PFSK-1 (cell line): Measurements from ENCODE around the gene ANO10.

Source experiments
- FOXP2 ChIP-seq: optimal IDR thresholded peaks from 2 replicates; pipeline ENCODE3; 2011; ENCODE audit warnings: borderline replicate concordance, control low read depth, inconsistent platforms; ENCODE audit not compliant: insufficient read depth; ENCODE audit errors: extremely low read length, extremely low read depth
- POLR2AphosphoS5 ChIP-seq: IDR thresholded peaks from 2 replicates; pipeline ENCODE4 v1.6.1; 2012; ENCODE audit warnings: low read depth, mild to moderate bottlenecking, control low read depth, low read length, moderate library complexity
- SIN3A ChIP-seq: IDR thresholded peaks from 2 replicates; pipeline ENCODE4 v1.6.1; 2012; ENCODE audit warnings: mild to moderate bottlenecking, low read length, moderate library complexity, borderline replicate concordance; ENCODE audit not compliant: insufficient read depth
- TAF1 ChIP-seq: IDR thresholded peaks from 2 replicates; pipeline ENCODE4 v1.6.1; 2012; ENCODE audit warnings: low read length, control low read depth, borderline replicate concordance; ENCODE audit not compliant: insufficient read depth
- TF ChIP-seq, protein P1 (sequence below), 2 experiments: IDR thresholded peaks; 2 replicates each; pipeline versions ENCODE4 v1.6.1 to v1.8.0; 2011 to 2012; ENCODE audit warnings: low read depth in 2 of 2, low read length in 2 of 2, control low read depth in 1 of 2, inconsistent platforms in 1 of 2, mild to moderate bottlenecking in 1 of 2, moderate library complexity in 1 of 2; ENCODE audit not compliant: insufficient read depth in 1 of 2

The ANO10 gene

DNA sequence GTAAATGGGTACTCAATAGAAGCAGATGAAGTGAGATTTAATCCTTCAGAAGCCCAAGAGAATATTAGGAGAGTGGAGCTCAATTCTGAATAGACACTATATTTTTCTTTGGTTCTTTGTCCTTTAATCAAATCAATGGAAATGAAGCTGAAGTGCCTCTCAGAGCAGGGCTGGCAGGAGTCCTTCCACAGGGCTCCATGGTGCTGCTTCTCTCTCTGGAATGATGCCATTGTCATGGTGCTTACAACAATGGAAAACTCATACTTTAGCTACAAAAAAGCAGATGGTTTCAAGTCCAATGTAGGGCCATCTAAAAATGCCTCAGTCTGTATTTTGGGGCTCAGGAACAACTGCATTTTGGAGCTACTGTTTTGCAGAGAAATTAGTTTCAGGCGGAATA is 210.4 kb downstream of the ANO10 start:
- TF ChIP-seq, protein P1, sequence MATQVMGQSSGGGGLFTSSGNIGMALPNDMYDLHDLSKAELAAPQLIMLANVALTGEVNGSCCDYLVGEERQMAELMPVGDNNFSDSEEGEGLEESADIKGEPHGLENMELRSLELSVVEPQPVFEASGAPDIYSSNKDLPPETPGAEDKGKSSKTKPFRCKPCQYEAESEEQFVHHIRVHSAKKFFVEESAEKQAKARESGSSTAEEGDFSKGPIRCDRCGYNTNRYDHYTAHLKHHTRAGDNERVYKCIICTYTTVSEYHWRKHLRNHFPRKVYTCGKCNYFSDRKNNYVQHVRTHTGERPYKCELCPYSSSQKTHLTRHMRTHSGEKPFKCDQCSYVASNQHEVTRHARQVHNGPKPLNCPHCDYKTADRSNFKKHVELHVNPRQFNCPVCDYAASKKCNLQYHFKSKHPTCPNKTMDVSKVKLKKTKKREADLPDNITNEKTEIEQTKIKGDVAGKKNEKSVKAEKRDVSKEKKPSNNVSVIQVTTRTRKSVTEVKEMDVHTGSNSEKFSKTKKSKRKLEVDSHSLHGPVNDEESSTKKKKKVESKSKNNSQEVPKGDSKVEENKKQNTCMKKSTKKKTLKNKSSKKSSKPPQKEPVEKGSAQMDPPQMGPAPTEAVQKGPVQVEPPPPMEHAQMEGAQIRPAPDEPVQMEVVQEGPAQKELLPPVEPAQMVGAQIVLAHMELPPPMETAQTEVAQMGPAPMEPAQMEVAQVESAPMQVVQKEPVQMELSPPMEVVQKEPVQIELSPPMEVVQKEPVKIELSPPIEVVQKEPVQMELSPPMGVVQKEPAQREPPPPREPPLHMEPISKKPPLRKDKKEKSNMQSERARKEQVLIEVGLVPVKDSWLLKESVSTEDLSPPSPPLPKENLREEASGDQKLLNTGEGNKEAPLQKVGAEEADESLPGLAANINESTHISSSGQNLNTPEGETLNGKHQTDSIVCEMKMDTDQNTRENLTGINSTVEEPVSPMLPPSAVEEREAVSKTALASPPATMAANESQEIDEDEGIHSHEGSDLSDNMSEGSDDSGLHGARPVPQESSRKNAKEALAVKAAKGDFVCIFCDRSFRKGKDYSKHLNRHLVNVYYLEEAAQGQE (IDR thresholded peaks at IDR 0.05; ENCODE audit: insufficient read depth in 1 of 2, low read depth in 2 of 2, low read length in 2 of 2): no peak
- TF ChIP-seq SIN3A (no peak), TAF1 (no peak), POLR2AphosphoS5 (no peak), FOXP2 (no peak)

DNA sequence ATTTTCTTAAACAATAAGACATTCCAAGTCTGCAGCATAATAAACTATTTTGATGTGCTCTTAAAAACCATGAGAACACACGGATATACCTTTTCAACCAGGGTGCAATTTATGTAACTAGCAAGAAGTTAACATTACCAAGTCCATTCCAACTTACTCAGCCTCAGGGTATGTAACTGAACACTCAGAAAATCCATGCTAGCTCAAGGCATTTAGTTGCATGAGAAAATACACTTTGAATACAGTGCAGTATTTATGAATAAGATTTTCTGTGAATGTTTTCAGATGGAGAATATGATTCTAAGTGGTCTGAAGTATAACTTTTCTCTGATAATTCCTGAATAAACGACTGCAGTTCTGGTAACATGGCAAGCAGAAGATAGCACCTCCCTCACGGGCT is 211.2 kb downstream of the ANO10 start:
- TF ChIP-seq TAF1 (no peak), POLR2AphosphoS5 (no peak), FOXP2 (no peak), SIN3A (no peak)
- TF ChIP-seq, protein P1 (IDR thresholded peaks at IDR 0.05; ENCODE audit: insufficient read depth in 1 of 2, low read depth in 2 of 2, low read length in 2 of 2): no peak

DNA sequence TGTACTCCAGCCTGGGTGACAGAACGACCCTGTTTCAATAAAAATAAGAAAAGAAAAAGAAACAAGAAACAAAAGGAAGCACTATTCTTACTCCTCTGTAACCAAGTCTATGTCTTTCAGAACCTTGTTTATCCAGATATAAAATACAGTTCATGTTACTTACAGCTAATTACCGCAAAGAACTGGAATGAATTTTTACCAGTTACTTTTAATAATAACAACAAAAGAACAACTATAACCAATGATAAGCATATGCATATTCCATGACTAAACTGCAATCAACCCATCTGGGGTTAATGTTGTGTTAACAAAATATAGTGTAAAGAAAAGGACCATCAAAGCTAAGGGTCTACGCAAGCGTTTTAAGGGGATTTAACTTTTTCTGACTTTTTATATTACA is 212.3 kb downstream of the ANO10 start:
- TF ChIP-seq TAF1 (no peak), FOXP2 (no peak), POLR2AphosphoS5 (no peak), SIN3A (no peak)
- TF ChIP-seq, protein P1 (IDR thresholded peaks at IDR 0.05; ENCODE audit: insufficient read depth in 1 of 2, low read depth in 2 of 2, low read length in 2 of 2): no peak

DNA sequence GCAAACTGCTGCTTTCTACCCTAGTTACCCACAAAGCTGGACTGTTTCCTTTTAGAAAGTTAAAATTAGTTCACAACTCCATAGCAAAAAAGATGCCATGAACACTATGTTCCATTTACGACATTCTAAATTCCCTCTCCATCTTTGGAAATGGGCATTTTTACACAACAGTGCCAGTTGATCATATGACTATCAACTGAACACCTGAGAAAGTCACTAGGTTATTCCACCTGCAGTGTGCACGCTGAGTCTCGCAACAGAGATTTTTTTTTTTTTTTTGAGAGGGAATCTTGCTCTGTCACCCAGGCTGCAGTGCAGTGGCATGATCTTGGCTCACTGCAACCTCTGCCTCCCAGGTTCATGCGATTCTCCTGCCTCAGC is 215.2 kb downstream of the ANO10 start:
- TF ChIP-seq SIN3A (no peak), FOXP2 (no peak), TAF1 (no peak), POLR2AphosphoS5 (no peak)
- TF ChIP-seq, protein P1 (IDR thresholded peaks at IDR 0.05; ENCODE audit: insufficient read depth in 1 of 2, low read depth in 2 of 2, low read length in 2 of 2): no peak

DNA sequence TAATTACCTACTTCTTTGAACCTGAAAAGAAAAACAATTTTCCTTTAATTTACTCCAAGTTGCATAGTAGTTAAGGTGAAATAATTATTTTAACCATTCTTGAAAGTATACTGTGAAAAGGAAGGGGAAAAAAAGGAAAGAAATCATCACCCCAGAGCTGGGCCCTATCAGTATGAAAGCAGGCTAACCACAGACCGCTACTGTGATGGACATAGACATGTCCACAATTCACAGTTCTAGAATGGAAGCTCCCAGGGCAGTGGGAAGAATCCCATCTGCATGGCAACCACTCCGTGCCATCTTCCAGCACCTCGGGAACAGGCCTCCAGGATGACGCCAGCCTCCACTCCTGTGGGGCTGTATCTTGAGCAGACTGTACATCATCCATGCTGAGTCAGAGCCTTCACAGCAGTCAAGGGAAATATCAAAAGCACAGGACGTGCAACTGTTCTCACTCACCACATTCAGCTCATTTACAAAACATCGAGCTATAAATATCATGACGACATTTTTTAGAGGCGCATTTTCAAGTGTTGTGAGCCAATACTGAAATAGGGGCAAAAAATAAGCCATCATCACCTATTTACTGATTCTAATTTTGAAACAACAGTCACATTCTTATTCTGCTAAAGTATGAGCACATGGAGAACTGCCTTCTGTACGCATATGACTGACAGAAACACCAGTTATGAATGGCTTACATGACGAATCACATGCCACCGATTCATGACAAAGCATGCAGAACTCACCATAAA is 215.7 kb downstream of the ANO10 start:
- no peak for TF ChIP-seq POLR2AphosphoS5
- no peak for TF ChIP-seq FOXP2
- TF ChIP-seq, protein P1 (IDR thresholded peaks at IDR 0.05; ENCODE audit: insufficient read depth in 1 of 2, low read depth in 2 of 2, low read length in 2 of 2): no peak
- TF ChIP-seq SIN3A: no peak
